Ramos (cell line): Measurements from ENCODE around the gene ISLR.

ENCODE experiments used
- in situ Hi-C: fragments of 300-500 bp; cut with MboI; formaldehyde crosslinking; loops from one replicate; pipeline ENCODE4 v1.14.3; 2022; ENCODE audit warnings: low sequenced_read_pairs; ENCODE audit not compliant: unreplicated experiment

Gene ISLR

GRCh38 chr15:74173380-74174218 is at the start of gene ISLR:
Gene ISLR, plus strand, starts transcription at chr15:74173710. Its CDS starts 1,149 bp downstream, at chr15:74174859.
- in situ Hi-C loops: no loop called here

GRCh38 chr15:74124196-74124595 is 49.3 kb upstream of the ISLR start:
- in situ Hi-C loops: no loop called here

GRCh38 chr15:74124759-74125158 is 48.8 kb upstream of the ISLR start:
- in situ Hi-C loops: loop anchor here (5.0 kb wide), 1 partner anchor 67 kb away; no protein-coding TSS in a partner anchor

- in situ Hi-C loops: loop anchor here (5.0 kb wide), 1 partner anchor 70 kb away; no protein-coding TSS in a partner anchor
Observed at GRCh38 chr15:74127255-74127953, 46.1 kb upstream of the ISLR start.

GRCh38 chr15:74127954-74128784 is 45.3 kb upstream of the ISLR start:
- in situ Hi-C loops: loop anchor here (5.0 kb wide), 1 partner anchor 71 kb away; no protein-coding TSS in a partner anchor

- in situ Hi-C loops: loop anchor here (5.0 kb wide), 1 partner anchor 72 kb away; no protein-coding TSS in a partner anchor
Observed at GRCh38 chr15:74128785-74129585, 44.5 kb upstream of the ISLR start.

- in situ Hi-C loops: loop anchor here (5.0 kb wide), 2 partner anchors 72 to 178 kb away; no protein-coding TSS in a partner anchor
Observed at GRCh38 chr15:74129586-74130154, 43.8 kb upstream of the ISLR start.

GRCh38 chr15:74130155-74130848 is 43.2 kb upstream of the ISLR start, which contains the start of gene ISLR2:
Gene ISLR2, plus strand, starts transcription at chr15:74130586. Its CDS starts 2,169 bp downstream, at chr15:74132755.
- in situ Hi-C loops: loop anchor here (5.0 kb wide), 1 partner anchor 177 kb away; no protein-coding TSS in a partner anchor

GRCh38 chr15:74130849-74131627 is 42.5 kb upstream of the ISLR start:
- in situ Hi-C loops: loop anchor here (5.0 kb wide), 1 partner anchor 176 kb away; no protein-coding TSS in a partner anchor

GRCh38 chr15:74131628-74132413 is 41.7 kb upstream of the ISLR start:
- in situ Hi-C loops: loop anchor here (5.0 kb wide), 1 partner anchor 175 kb away; no protein-coding TSS in a partner anchor

GRCh38 chr15:74132681-74133651 is 40.5 kb upstream of the ISLR start:
- in situ Hi-C loops: loop anchor here (5.0 kb wide), 1 partner anchor 174 kb away; no protein-coding TSS in a partner anchor

- in situ Hi-C loops: loop anchor here (5.0 kb wide), 1 partner anchor 173 kb away; no protein-coding TSS in a partner anchor
Observed at GRCh38 chr15:74133694-74134386, 39.7 kb upstream of the ISLR start.

GRCh38 chr15:74134387-74135027 is 39.0 kb upstream of the ISLR start:
- in situ Hi-C loops: loop anchor here (5.0 kb wide), 1 partner anchor 173 kb away; no protein-coding TSS in a partner anchor

GRCh38 chr15:74135041-74135565 is 38.4 kb upstream of the ISLR start:
- in situ Hi-C loops: no loop called here
